Fibroblast of villous mesenchyme (primary cell): Measurements from ENCODE around the gene COBL. TPM values are rescaled to one million over a fixed set of nuclear protein-coding genes. Genes with fewer than 3 reads are reported as not detected.

Experiments used
- DNase-seq: peaks from one replicate; pipeline ENCODE4 v3.0.0-alpha.2; 2010; ENCODE audit warnings: low read depth
- H3K4me3 ChIP-seq: 2 replicates; pipeline ENCODE4 v1.5.1; 2011; ENCODE audit warnings: low read depth, mild to moderate bottlenecking, low read length
- CTCF ChIP-seq: IDR thresholded peaks from 2 replicates; pipeline ENCODE4 v1.5.1; 2012; ENCODE audit warnings: low read depth, mild to moderate bottlenecking, low read length; ENCODE audit not compliant: insufficient read depth
- total RNA-seq: library from RNA; depleted of rRNA; stranded (reverse); fragments of >200 nt; gene quantifications from 2 replicates; pipeline ENCODE4 v1.2.3, GENCODE V29; 2012

COBL gene
- total RNA-seq, 1 donor, result not detected

GRCh38 chr7:51270965-51271364 is 45.6 kb downstream of the COBL start:
- TF ChIP-seq CTCF, result no peak
- DNase-seq, result no peak
- H3K4me3 ChIP-seq, result no peak overlapping the region

GRCh38 chr7:51269911-51270310 is 46.7 kb downstream of the COBL start:
- DNase-seq, result no peak
- no peak for TF ChIP-seq CTCF
- H3K4me3 ChIP-seq, result no peak overlapping the region

- no peak for DNase-seq
- H3K4me3 ChIP-seq, result no peak overlapping the region
- no peak for TF ChIP-seq CTCF
Measured at GRCh38 chr7:51269321-51269720, 47.3 kb downstream of the COBL start.

GRCh38 chr7:51268859-51269258 is 47.8 kb downstream of the COBL start:
- no peak for TF ChIP-seq CTCF
- no peak overlapping the region for H3K4me3 ChIP-seq
- DNase-seq, result no peak

- TF ChIP-seq CTCF, result no peak
- H3K4me3 ChIP-seq, result no peak overlapping the region
- no peak for DNase-seq
Measured at GRCh38 chr7:51267169-51267568, 49.4 kb downstream of the COBL start.

- DNase-seq, result no peak
- no peak for TF ChIP-seq CTCF
Measured at GRCh38 chr7:51265066-51265907, 51.3 kb downstream of the COBL start.

More at GRCh38 chr7:51265066-51265907, 51.3 kb downstream of the COBL start:
- H3K4me3 ChIP-seq, result no peak overlapping the region
